ENCODE results near the gene HOXA5.
A peak's percentile ranks its signal among the peaks of the same experiment; 100 is the strongest.

HOXA5 gene

GRCh38 chr7:27182285-27182841, 38.9 kb upstream of the HOXA5 start:
- DNase-seq = no peak

- no peak for DNase-seq
Observed at GRCh38 chr7:27181795-27182275, 38.4 kb upstream of the HOXA5 start.

DNA sequence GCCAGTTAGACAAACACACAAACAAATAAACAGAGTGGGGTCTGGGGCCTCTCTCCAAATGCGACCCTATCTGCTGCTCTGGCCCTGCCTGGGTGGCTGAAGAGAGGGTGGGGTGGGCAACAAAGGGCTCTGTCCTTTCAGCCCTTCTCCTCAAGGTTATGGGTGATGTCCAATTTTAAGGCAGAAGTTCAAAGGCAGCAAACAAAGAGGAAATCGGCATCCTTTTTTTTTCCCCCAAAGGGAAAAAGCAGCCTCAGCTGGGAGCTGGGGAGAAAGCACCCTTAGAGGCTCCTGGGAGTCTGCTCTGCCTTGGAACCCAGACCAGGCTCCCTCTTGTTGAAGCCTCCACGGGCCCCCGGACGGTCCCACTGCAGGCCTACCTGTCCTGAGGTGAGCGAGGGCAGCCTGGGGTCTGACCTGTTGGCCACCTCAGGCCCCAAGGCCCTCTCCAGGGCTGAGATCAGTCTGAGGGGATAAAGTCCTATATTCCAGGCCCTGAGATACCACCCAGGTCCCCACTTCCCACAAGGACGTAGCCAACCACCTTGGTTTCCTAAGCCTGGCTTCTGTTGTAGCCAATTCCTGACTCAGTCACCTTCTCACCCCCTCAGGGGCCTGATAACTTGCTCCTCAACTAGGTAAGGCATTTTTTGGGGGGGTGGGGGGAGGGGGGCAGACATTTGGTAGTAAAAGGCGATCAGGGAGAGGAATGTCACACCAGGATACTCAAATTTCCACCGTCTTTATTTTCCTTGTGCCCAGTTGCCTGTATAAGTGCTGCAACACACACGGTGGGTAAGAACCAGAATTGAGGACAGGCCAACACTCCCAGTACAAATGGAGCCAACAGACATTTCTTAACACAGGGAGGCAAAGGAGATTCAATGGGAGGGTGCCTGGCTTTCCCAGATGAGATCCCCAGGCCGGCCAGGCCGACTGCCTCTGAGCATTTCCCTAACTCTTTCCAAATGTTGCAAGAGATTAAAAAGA, 37.2 kb upstream of the HOXA5 start:
- no peak for DNase-seq

- peak; percentile 86 for DNase-seq
Observed at GRCh38 chr7:27179503-27180430, 36.3 kb upstream of the HOXA5 start.

GRCh38 chr7:27179030-27179429, 35.5 kb upstream of the HOXA5 start:
- no peak for DNase-seq

DNA sequence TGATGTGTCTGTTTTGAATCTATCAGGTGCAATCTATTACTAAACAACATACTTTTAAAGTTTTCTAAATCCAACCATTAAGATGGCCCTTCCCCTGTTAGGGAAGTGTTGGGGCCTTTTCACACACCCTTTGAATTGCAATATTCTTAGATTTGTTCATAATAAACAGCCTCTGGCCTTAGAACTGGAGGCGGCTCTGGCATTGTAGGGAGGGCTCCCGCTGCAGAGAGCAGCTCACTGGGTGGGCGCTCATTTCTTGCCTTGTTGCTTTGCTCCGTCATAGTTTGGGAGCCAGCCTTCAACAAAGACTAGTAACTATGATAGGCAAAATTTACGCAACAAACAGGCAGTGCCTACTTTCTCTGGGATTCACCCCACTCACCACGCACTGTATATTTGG, 34.9 kb upstream of the HOXA5 start:
- DNase-seq = no peak

- DNase-seq = no peak
Observed at GRCh38 chr7:27177795-27178320, 34.4 kb upstream of the HOXA5 start.

DNA sequence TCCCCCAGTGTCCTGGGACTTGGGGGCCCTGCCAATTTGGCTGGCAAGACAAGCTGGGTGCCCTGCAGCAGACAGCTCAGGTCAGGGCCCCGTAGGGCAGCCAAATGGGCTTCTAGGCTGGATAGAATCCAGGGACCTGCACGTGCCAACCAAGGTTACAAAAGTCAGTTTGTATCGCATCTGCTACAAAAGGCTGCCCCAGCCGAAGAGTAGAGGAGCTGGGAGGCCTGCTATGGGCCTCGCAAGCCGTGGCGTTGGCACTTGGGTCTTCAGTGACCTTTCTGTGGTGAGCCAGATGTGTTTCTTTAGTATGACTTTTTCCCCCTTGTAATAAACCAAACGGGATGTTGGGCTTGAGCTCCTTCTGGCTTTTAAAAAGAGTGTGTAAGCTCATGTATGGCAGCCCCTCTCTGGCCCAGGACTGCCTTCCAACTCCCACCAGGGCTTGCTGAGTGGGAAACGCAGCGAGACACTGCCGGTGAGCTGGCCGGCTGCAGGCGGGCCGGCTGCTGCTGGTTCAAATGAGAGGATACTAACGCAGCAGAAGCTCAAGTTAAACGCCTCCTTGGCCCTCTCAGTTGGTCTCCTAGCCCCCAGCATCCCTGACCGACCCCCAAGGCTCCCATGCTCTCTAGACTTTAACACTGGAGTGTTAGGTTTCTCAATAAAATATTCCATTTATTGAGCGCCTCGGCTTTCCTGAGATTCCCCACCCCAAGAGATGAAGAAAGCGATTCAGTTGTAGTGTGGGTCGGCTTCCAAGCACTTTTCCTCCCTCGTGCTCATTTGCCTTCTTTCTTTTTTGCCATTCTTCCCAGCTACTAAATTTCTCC, 33.7 kb upstream of the HOXA5 start:
- DNase-seq = no peak

GRCh38 chr7:27176524-27176845, 33.0 kb upstream of the HOXA5 start:
- DNase-seq = no peak

DNA sequence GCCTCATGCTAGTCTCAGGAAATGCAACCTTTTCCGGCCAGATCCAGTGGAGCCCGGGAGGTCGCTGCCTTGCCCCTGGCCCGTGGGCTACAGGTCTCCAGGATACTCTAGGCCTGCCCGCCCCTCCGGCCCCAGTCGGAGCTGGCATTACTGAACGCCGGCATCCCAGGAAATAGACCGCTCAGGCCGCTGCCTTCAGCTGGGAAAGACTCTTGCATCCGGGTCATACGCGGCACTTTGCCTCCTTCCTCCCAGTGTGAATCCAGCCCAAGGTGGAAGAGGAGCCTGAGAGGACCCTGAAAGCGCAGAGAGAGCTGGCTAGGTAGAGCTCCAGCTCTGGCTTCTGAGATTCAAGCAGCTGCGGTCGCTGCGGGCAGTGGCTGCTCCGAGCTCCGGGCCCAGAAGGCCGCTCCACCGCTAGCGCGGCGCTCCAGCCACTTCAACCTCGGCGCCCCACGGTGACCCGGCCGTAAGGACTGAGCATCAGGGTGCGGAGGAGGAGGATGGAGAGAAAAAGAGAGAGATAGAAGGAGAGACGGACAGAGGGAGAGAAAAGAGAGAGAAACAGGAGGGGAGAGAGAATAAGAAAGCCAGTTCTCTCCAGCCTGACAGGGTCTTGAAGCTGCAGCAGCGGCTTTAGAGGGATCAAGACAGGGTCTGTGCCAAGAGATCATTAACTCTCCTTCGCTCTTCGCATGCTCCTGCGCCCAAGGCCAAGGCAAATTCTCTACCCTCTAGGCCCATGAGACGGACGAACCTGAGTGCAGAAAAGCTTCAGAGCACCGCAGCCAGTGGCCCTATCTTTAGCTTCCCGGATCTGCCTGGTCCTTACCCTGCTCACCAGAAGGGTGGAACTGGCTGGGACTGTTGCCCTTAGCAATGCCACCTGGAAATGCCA, 32.4 kb upstream of the HOXA5 start:
- no peak for DNase-seq

GRCh38 chr7:27174874-27175625, 31.6 kb upstream of the HOXA5 start:
- DNase-seq = no peak

DNA sequence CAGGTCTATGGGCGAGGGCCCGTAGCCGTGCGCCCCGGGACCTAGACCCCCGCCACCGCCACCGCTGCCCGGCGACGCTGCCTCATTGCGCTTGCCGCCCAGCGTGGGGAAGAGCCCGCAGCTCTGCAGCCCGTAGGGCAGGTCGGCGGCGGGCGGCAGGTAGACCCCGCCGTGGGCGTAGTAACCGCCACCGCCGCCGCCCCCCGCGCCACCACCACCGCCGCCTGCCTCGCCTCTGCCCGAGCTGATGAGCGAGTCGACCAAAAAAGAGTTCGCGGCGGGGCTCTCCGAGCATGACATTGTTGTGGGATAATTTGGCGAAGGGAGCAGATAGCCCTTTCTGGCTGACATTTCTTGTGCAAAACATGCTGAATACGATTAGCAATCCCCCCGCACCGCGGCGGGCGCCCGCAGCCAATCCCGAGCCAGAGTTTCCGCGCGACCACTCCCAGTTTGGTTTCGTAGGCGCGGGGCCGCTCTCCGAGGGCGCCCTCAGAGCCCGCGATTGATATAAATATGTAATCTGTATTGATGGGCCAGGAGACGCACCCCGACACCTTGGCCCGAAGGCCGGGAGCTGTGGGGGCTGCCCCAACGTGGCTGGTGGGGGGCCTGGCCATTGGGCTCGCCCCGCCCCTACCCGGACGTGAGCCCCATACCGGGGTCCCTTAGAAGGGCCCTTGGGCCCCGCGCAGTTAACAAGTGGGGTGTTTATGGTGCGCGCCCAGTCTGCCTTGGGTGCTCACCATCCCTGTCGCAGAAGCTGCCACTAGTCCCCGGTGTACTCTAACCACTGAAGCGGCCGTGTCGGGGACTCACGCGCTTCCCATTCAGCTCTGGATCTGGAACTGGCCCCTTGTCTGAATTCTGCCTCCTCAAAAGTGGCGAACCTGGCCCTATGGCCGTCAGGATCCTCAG, 30.7 kb upstream of the HOXA5 start, which contains the start of gene HOXA10:
Gene HOXA10, minus strand, starts transcription at position 365 of the 918 bp plus-strand sequence. Its CDS starts 14 bp downstream, at position 351.
- DNase-seq = peak; percentile 40

- peak; percentile 69 for DNase-seq
Observed at GRCh38 chr7:27173511-27173955, 30.1 kb upstream of the HOXA5 start.

- DNase-seq = peak; percentile 52
Observed at GRCh38 chr7:27172823-27173510, 29.5 kb upstream of the HOXA5 start.

DNA sequence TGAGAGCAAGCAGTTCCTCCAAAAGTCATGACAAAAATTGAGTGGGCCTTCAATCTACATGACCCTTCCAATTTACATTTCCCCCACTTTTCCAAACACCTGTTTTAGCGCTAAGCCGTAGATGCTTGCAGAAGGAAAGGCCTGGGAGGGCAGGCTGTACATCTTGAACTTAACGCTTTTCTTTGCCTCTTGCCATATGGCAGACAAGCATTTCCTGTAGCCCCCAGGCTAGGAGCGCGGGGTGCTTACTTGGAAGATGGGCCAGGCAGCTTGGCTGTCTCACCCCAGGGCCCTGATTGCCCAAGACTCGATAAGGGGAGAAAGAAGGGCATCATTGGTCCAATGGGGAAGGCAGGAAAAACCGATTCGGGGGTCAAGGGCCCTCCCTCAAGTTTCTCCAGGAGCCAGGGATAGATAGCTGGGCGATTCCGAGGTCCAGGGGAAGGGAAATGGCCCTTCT, 28.9 kb upstream of the HOXA5 start:
- DNase-seq = peak; percentile 45

- peak; percentile 59 for DNase-seq
Observed at GRCh38 chr7:27171637-27172314, 28.3 kb upstream of the HOXA5 start.

- no peak for DNase-seq
Observed at GRCh38 chr7:27171325-27171636, 27.8 kb upstream of the HOXA5 start.

All from hematopoietic multipotent progenitor cell treated with erythropoietin and hydrocortisone succinate and interleukin-3 and kit ligand, for 6 days (in vitro differentiated cells).